Trophoblast cell (in vitro differentiated cells and primary cell): Measurements from ENCODE around the gene CNOT3.

Experiments used
- DNase-seq, 2 donors: peaks; one replicate each; pipeline ENCODE4 v3.0.0-alpha.2; 2016
- H2AFZ ChIP-seq: 2 replicates; pipeline ENCODE4 v1.6.1; 2013; ENCODE audit warnings: low read length, moderate library complexity, mild to moderate bottlenecking; ENCODE audit not compliant: insufficient read depth, poor library complexity
- H2AK5ac ChIP-seq: 2 replicates; pipeline ENCODE4 v1.6.1; 2013; ENCODE audit warnings: mild to moderate bottlenecking, low read length
- H2BK120ac ChIP-seq: 2 replicates; pipeline ENCODE4 v1.6.1; 2013; ENCODE audit warnings: low read length, mild to moderate bottlenecking, moderate library complexity; ENCODE audit not compliant: insufficient read depth, poor library complexity
- H2BK12ac ChIP-seq: 2 replicates; pipeline ENCODE4 v1.6.1; 2013; ENCODE audit warnings: mild to moderate bottlenecking, low read length, moderate library complexity
- H2BK5ac ChIP-seq: 2 replicates; pipeline ENCODE4 v1.6.1; 2013; ENCODE audit warnings: low read length, low read depth, moderate library complexity, mild to moderate bottlenecking; ENCODE audit not compliant: poor library complexity
- H3K14ac ChIP-seq: 2 replicates; pipeline ENCODE4 v1.6.1; 2013; ENCODE audit warnings: mild to moderate bottlenecking, low read length
- H3K18ac ChIP-seq: 2 replicates; pipeline ENCODE4 v1.6.1; 2013; ENCODE audit warnings: mild to moderate bottlenecking, low read length
- H3K23ac ChIP-seq: 2 replicates; pipeline ENCODE4 v1.6.1; 2013; ENCODE audit warnings: low read length
- H3K27ac ChIP-seq: 2 replicates; pipeline ENCODE4 v1.5.1; 2013; ENCODE audit warnings: low read depth, mild to moderate bottlenecking, inconsistent platforms, low read length, moderate library complexity
- H3K27me3 ChIP-seq: 2 replicates; pipeline ENCODE4 v1.6.1; 2013; ENCODE audit warnings: inconsistent platforms, mild to moderate bottlenecking, low read length, moderate library complexity; ENCODE audit not compliant: insufficient read depth
- H3K36me3 ChIP-seq, 2 experiments: 1 replicate in 1 of 2; 2 replicates in 1 of 2; pipeline ENCODE4 v1.6.1; 2013; ENCODE audit warnings: low read length in 2 of 2, mild to moderate bottlenecking in 2 of 2, moderate library complexity in 1 of 2; ENCODE audit not compliant: insufficient read depth in 2 of 2, control insufficient read depth in 1 of 2
- H3K4ac ChIP-seq: 2 replicates; pipeline ENCODE4 v1.6.1; 2013; ENCODE audit warnings: low read depth, mild to moderate bottlenecking, low read length, moderate library complexity
- H3K4me1 ChIP-seq, 2 experiments: 1 replicate in 1 of 2; 2 replicates in 1 of 2; pipeline ENCODE4 v1.6.1; 2013; ENCODE audit warnings: low read length in 2 of 2, mild to moderate bottlenecking in 2 of 2, moderate library complexity in 1 of 2; ENCODE audit not compliant: insufficient read depth in 2 of 2, control insufficient read depth in 1 of 2
- H3K4me2 ChIP-seq: 2 replicates; pipeline ENCODE4 v1.6.1; 2013; ENCODE audit warnings: inconsistent platforms, mild to moderate bottlenecking, low read length, moderate library complexity
- H3K4me3 ChIP-seq: 2 replicates; pipeline ENCODE4 v1.5.1; 2013; ENCODE audit warnings: mild to moderate bottlenecking, low read depth, low read length, inconsistent platforms
- H3K79me1 ChIP-seq: one replicate; pipeline ENCODE4 v1.6.1; 2013; ENCODE audit warnings: low read length
- H3K79me2 ChIP-seq: 2 replicates; pipeline ENCODE4 v1.6.1; 2013; ENCODE audit warnings: low read length, mild to moderate bottlenecking; ENCODE audit not compliant: control insufficient read depth, insufficient read depth, poor library complexity
- H3K9ac ChIP-seq: 2 replicates; pipeline ENCODE4 v1.6.1; 2013; ENCODE audit warnings: mild to moderate bottlenecking, low read length
- H3K9me3 ChIP-seq: 2 replicates; pipeline ENCODE4 v1.6.1; 2013; ENCODE audit warnings: low read depth, mild to moderate bottlenecking, control low read depth, inconsistent platforms, low read length; ENCODE audit not compliant: insufficient read depth
- H4K12ac ChIP-seq: 2 replicates; pipeline ENCODE4 v1.6.1; 2013; ENCODE audit warnings: low read depth, mild to moderate bottlenecking, low read length, moderate library complexity
- H4K8ac ChIP-seq: 2 replicates; pipeline ENCODE4 v1.6.1; 2013; ENCODE audit warnings: low read depth, mild to moderate bottlenecking, low read length, moderate library complexity
- H4K91ac ChIP-seq: one replicate; pipeline ENCODE4 v1.6.1; 2013; ENCODE audit warnings: low read depth, mild to moderate bottlenecking, low read length, moderate library complexity
- WGBS: extraction: QIAGEN DNeasy Blood & Tissue Kit; methylation state at CpG from one replicate; pipeline ENCODE4 v1.1.7; 2013; ENCODE audit warnings: missing lambda C conversion rate; ENCODE audit not compliant: insufficient read length, insufficient coverage; ENCODE audit errors: extremely low coverage; 5-methylcytosine and 5-hydroxymethylcytosine counted together

Gene CNOT3

GRCh38 chr19:54102421-54103169 lies 35.0 kb upstream of the CNOT3 start, which contains the start of gene NDUFA3:
TSS of gene NDUFA3 (plus strand) at chr19:54102855. CDS start at chr19:54102879, 24 bp downstream.
- peak within 1 kb of the TSS; percentile 60 for H3K18ac ChIP-seq
- H4K91ac ChIP-seq = peak within 1 kb of the TSS; percentile 84
- H3K79me1 ChIP-seq = peaks cover 7% of the 10 kb centered on the region
- no peak within 1 kb of the TSS for H3K23ac ChIP-seq
- peaks cover 5% of the 10 kb centered on the region for H3K79me2 ChIP-seq
- H2BK12ac ChIP-seq = no peak within 1 kb of the TSS
- peak within 1 kb of the TSS; percentile 93 for H4K8ac ChIP-seq
- peak within 1 kb of the TSS; percentile 78 for H3K14ac ChIP-seq
- no CpG with 5 or more reads among the region's 54 CpGs for WGBS
- peak within 1 kb of the TSS; percentile 61 for H3K4ac ChIP-seq
- H2BK5ac ChIP-seq = no peak within 1 kb of the TSS
- H4K12ac ChIP-seq = peak within 1 kb of the TSS; percentile 92
- H3K4me1 ChIP-seq = peaks cover 0 to 7% of the 10 kb centered on the region in 2 experiments
- peak within 1 kb of the TSS; percentile 94 for H3K4me2 ChIP-seq
- H3K27ac ChIP-seq = no peak within 1 kb of the TSS
- DNase-seq = peak; percentile 99 to 100
- H2BK120ac ChIP-seq = peak within 1 kb of the TSS; percentile 18
- peaks cover 22% of the 10 kb centered on the region in 2 experiments for H3K36me3 ChIP-seq
- peak within 1 kb of the TSS; percentile 79 for H3K9ac ChIP-seq
- H2AK5ac ChIP-seq = peak within 1 kb of the TSS; percentile 89
- H3K9me3 ChIP-seq = no peaks in the 10 kb centered on the region
- peak within 1 kb of the TSS; percentile 89 for H2AFZ ChIP-seq
- H3K27me3 ChIP-seq = no peaks in the 10 kb centered on the region
- peak within 1 kb of the TSS; percentile 88 for H3K4me3 ChIP-seq

DNA sequence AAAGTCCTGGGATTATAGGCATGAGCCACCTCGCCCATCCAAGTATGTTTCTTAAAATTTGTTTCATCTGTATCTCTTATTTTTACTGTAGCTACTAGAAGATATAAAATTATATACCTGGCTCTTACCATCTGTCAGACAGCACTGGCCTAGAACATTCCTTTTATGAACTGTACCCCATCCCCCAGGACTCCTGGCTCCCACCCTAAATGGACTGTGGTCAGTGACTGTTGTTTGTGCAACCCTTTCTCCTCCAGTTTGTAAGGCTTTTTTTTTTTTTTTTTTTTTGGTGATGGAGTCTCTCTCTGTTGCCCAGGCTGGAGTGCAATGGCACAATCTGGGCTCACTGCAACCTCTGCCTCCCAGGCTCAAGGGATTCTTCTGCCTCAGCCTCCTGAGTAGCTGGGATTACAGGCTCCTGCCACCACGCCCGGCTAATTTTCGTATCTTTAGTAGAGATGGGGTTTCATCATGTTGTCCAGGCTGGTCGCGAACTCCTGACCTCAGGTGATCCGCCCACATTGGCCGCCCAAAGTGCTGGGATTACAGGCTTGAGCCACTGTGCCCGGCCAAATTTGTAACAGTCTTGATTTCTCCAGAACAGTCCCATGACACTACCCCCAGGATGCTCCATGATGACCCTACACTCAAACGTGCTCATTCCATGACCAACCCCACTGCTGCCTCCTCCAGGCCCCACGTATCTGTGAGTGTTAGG lies 32.4 kb upstream of the CNOT3 start:
- no peak overlapping the region for H4K91ac ChIP-seq
- no peak for DNase-seq
- H3K23ac ChIP-seq = no peak overlapping the region
- H2BK5ac ChIP-seq = no peak overlapping the region
- no peak overlapping the region for H2AFZ ChIP-seq
- peaks cover 0 to 7% of the 10 kb centered on the region in 2 experiments for H3K4me1 ChIP-seq
- no peak overlapping the region for H3K18ac ChIP-seq
- no peak overlapping the region for H3K27ac ChIP-seq
- H3K36me3 ChIP-seq = peaks cover 44 to 47% of the 10 kb centered on the region in 2 experiments
- no peak overlapping the region for H4K8ac ChIP-seq
- H3K27me3 ChIP-seq = no peaks in the 10 kb centered on the region
- H2AK5ac ChIP-seq = no peak overlapping the region
- H2BK120ac ChIP-seq = no peak overlapping the region
- no peak overlapping the region for H3K14ac ChIP-seq
- no peaks in the 10 kb centered on the region for H3K9me3 ChIP-seq
- no peak overlapping the region for H2BK12ac ChIP-seq
- peaks cover 7% of the 10 kb centered on the region for H3K79me1 ChIP-seq
- no peak overlapping the region for H3K4ac ChIP-seq
- H4K12ac ChIP-seq = no peak overlapping the region
- H3K4me2 ChIP-seq = no peak overlapping the region
- no peak overlapping the region for H3K4me3 ChIP-seq
- no peak overlapping the region for H3K9ac ChIP-seq
- no CpG with 5 or more reads among the region's 11 CpGs for WGBS
- H3K79me2 ChIP-seq = peaks cover 5% of the 10 kb centered on the region

GRCh38 chr19:54105796-54106195 lies 31.8 kb upstream of the CNOT3 start:
- H3K23ac ChIP-seq = no peak overlapping the region
- no peak overlapping the region for H3K4ac ChIP-seq
- no peak overlapping the region for H3K18ac ChIP-seq
- no peak overlapping the region for H2BK12ac ChIP-seq
- no peak overlapping the region for H3K9ac ChIP-seq
- H2AFZ ChIP-seq = no peak overlapping the region
- DNase-seq = no peak
- peaks cover 7% of the 10 kb centered on the region for H3K79me1 ChIP-seq
- H3K4me3 ChIP-seq = no peak overlapping the region
- H2BK5ac ChIP-seq = no peak overlapping the region
- H4K12ac ChIP-seq = no peak overlapping the region
- no CpG with 5 or more reads among the region's 10 CpGs for WGBS
- H4K91ac ChIP-seq = no peak overlapping the region
- no peaks in the 10 kb centered on the region for H3K9me3 ChIP-seq
- no peak overlapping the region for H2BK120ac ChIP-seq
- H3K14ac ChIP-seq = no peak overlapping the region
- no peak overlapping the region for H4K8ac ChIP-seq
- H3K36me3 ChIP-seq = peaks cover 49 to 53% of the 10 kb centered on the region in 2 experiments
- H3K27ac ChIP-seq = no peak overlapping the region
- H3K79me2 ChIP-seq = peaks cover 5% of the 10 kb centered on the region
- H3K27me3 ChIP-seq = no peaks in the 10 kb centered on the region
- peaks cover 0 to 7% of the 10 kb centered on the region in 2 experiments for H3K4me1 ChIP-seq
- no peak overlapping the region for H2AK5ac ChIP-seq
- no peak overlapping the region for H3K4me2 ChIP-seq

DNA sequence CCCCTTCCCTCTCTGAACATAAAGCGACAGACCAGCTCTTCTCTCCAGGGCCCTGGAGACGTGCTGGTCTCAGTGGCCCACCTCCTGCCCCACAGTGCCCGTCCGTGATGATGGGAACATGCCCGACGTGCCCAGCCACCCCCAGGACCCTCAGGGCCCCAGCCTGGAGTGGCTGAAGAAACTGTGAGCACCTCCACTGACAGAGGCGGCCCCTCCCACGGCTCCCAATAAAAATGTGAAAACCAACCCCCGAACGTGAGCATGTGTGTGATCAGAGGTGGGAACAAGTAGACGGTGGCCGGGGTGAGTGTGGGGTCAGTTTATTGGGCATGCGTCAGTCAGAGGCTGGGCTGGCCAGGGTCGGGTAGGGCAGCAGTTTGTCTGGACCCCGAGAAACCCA lies 30.8 kb upstream of the CNOT3 start:
- no CpG with 5 or more reads among the region's 15 CpGs for WGBS
- no peak overlapping the region for H3K9ac ChIP-seq
- H3K4me3 ChIP-seq = no peak overlapping the region
- H2BK5ac ChIP-seq = no peak overlapping the region
- DNase-seq = no peak
- no peaks in the 10 kb centered on the region for H3K9me3 ChIP-seq
- H2BK12ac ChIP-seq = no peak overlapping the region
- no peak overlapping the region for H3K14ac ChIP-seq
- peaks cover 5% of the 10 kb centered on the region for H3K79me2 ChIP-seq
- H3K27me3 ChIP-seq = no peaks in the 10 kb centered on the region
- peaks cover 7% of the 10 kb centered on the region for H3K79me1 ChIP-seq
- no peak overlapping the region for H4K12ac ChIP-seq
- no peak overlapping the region for H2AFZ ChIP-seq
- no peak overlapping the region for H2BK120ac ChIP-seq
- H3K4me1 ChIP-seq = peaks cover 0 to 7% of the 10 kb centered on the region in 2 experiments
- H3K27ac ChIP-seq = no peak overlapping the region
- H2AK5ac ChIP-seq = no peak overlapping the region
- no peak overlapping the region for H4K8ac ChIP-seq
- no peak overlapping the region for H3K23ac ChIP-seq
- H4K91ac ChIP-seq = no peak overlapping the region
- peaks cover 54 to 56% of the 10 kb centered on the region in 2 experiments for H3K36me3 ChIP-seq
- H3K4ac ChIP-seq = no peak overlapping the region
- H3K4me2 ChIP-seq = no peak overlapping the region
- no peak overlapping the region for H3K18ac ChIP-seq
